Measurements from ENCODE around the gene ABI3BP.
A peak's percentile ranks its signal among the peaks of the same experiment; 100 is the strongest.

ABI3BP gene

GRCh38 chr3:100708644-100708988 is 284.6 kb downstream of the ABI3BP start:
- Histone ChIP-seq H3K4me2 (ENCODE audit: low read depth, low read length, poor library complexity, severe bottlenecking) (peak overlapping the region; percentile 88), H3K9ac (ENCODE audit: low read length) (peak overlapping the region; percentile 73)
- no peak for TF ChIP-seq EZH2phosphoT487 (conservative IDR thresholded peaks at IDR 0.05; ENCODE audit: low read length)
- TF ChIP-seq, protein P1, sequence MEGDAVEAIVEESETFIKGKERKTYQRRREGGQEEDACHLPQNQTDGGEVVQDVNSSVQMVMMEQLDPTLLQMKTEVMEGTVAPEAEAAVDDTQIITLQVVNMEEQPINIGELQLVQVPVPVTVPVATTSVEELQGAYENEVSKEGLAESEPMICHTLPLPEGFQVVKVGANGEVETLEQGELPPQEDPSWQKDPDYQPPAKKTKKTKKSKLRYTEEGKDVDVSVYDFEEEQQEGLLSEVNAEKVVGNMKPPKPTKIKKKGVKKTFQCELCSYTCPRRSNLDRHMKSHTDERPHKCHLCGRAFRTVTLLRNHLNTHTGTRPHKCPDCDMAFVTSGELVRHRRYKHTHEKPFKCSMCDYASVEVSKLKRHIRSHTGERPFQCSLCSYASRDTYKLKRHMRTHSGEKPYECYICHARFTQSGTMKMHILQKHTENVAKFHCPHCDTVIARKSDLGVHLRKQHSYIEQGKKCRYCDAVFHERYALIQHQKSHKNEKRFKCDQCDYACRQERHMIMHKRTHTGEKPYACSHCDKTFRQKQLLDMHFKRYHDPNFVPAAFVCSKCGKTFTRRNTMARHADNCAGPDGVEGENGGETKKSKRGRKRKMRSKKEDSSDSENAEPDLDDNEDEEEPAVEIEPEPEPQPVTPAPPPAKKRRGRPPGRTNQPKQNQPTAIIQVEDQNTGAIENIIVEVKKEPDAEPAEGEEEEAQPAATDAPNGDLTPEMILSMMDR (IDR thresholded peaks at IDR 0.05; ENCODE audit: insufficient read depth, low read length, poor library complexity, severe bottlenecking), result no peak

GRCh38 chr3:100706365-100706764 is 286.9 kb downstream of the ABI3BP start:
- Histone ChIP-seq H3K4me2 (ENCODE audit: low read depth, low read length, poor library complexity, severe bottlenecking) (no peak overlapping the region), H3K79me2 (ENCODE audit: insufficient read depth, low read length) (peaks cover 18% of the 10 kb centered on the region), H2AFZ (ENCODE audit: low read depth, low read length, severe bottlenecking) (peak overlapping the region; percentile 44), H3F3A (ENCODE audit: insufficient read depth) (no peaks in the 10 kb centered on the region; the same call in 1 of the 2 replicates), H3K27me3 (ENCODE audit: low read length) (no peaks in the 10 kb centered on the region), H4K20me1 (ENCODE audit: low read depth, low read length) (peaks cover 6% of the 10 kb centered on the region), H3K9me3 (ENCODE audit: insufficient read depth, low read length) (no peaks in the 10 kb centered on the region), H3K9ac (ENCODE audit: low read length) (no peak overlapping the region), H3K4me3 (ENCODE audit: insufficient read depth, low read length, poor library complexity, severe bottlenecking) (no peak overlapping the region), H3K9me2 (replicated peaks; ENCODE audit: insufficient read depth, low read length) (no peaks in the 10 kb centered on the region), H3K27ac (ENCODE audit: low read depth, low read length) (no peak overlapping the region), H3K36me3 (ENCODE audit: low read length) (no peaks in the 10 kb centered on the region)
- no peak for TF ChIP-seq EZH2phosphoT487 (conservative IDR thresholded peaks at IDR 0.05; ENCODE audit: low read length)
- TF ChIP-seq, protein P1 (IDR thresholded peaks at IDR 0.05; ENCODE audit: insufficient read depth, low read length, poor library complexity, severe bottlenecking), result no peak

More at GRCh38 chr3:100708644-100708988, 284.6 kb downstream of the ABI3BP start:
- H3K27me3 ChIP-seq (ENCODE audit: low read length), result no peaks in the 10 kb centered on the region
- peak overlapping the region; percentile 98 for H2AFZ ChIP-seq (ENCODE audit: low read depth, low read length, severe bottlenecking)
- no peaks in the 10 kb centered on the region for H3K9me2 ChIP-seq (replicated peaks; ENCODE audit: insufficient read depth, low read length)
- no peaks in the 10 kb centered on the region; the same call in 1 of the 2 replicates for H3F3A ChIP-seq (ENCODE audit: insufficient read depth)
- H3K79me2 ChIP-seq (ENCODE audit: insufficient read depth, low read length), result peaks cover 41% of the 10 kb centered on the region
- H3K9me3 ChIP-seq (ENCODE audit: insufficient read depth, low read length), result no peaks in the 10 kb centered on the region
- peaks cover 3% of the 10 kb centered on the region; the same call in 1 of the 2 replicates for H3K36me3 ChIP-seq (ENCODE audit: low read length)
- peak overlapping the region; percentile 83 for H3K4me3 ChIP-seq (ENCODE audit: insufficient read depth, low read length, poor library complexity, severe bottlenecking)
- peaks cover 15% of the 10 kb centered on the region for H4K20me1 ChIP-seq (ENCODE audit: low read depth, low read length)
- peak overlapping the region; percentile 38; the same call in 1 of the 2 replicates for H3K27ac ChIP-seq (ENCODE audit: low read depth, low read length)

DNA sequence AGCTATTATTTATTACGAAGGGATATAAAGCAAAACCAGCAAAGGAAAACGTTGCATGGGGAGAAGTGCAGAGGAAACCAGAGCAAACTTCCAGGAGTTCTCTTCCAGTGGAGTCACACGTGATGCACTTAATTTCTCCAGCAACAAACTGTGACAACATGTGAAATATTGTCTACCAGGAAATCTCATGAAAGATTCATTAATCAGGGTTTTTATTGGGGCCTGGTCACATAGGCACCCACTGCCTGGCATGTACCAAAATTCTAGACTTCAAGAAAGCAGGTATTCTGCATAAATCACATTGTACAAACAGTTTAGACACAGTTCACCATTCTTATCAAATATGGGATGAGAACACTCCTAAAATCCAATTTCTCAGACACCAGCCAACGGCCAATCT is 289.4 kb downstream of the ABI3BP start:
- no peak for TF ChIP-seq EZH2phosphoT487 (conservative IDR thresholded peaks at IDR 0.05; ENCODE audit: low read length)
- TF ChIP-seq, protein P1 (IDR thresholded peaks at IDR 0.05; ENCODE audit: insufficient read depth, low read length, poor library complexity, severe bottlenecking), result no peak
- Histone ChIP-seq H3K9ac (ENCODE audit: low read length) (no peak overlapping the region), H3K4me2 (ENCODE audit: low read depth, low read length, poor library complexity, severe bottlenecking) (no peak overlapping the region), H3K27me3 (ENCODE audit: low read length) (no peaks in the 10 kb centered on the region), H3K9me3 (ENCODE audit: insufficient read depth, low read length) (no peaks in the 10 kb centered on the region), H2AFZ (ENCODE audit: low read depth, low read length, severe bottlenecking) (peak overlapping the region; percentile 40), H3K4me3 (ENCODE audit: insufficient read depth, low read length, poor library complexity, severe bottlenecking) (no peak overlapping the region), H3F3A (ENCODE audit: insufficient read depth) (no peaks in the 10 kb centered on the region), H3K79me2 (ENCODE audit: insufficient read depth, low read length) (no peaks in the 10 kb centered on the region), H4K20me1 (ENCODE audit: low read depth, low read length) (no peaks in the 10 kb centered on the region), H3K27ac (ENCODE audit: low read depth, low read length) (no peak overlapping the region), H3K9me2 (replicated peaks; ENCODE audit: insufficient read depth, low read length) (no peaks in the 10 kb centered on the region), H3K36me3 (ENCODE audit: low read length) (no peaks in the 10 kb centered on the region)

All from SU-DHL-6 (cell line).